ENCODE measurements around the gene CFL2. TPM values are rescaled to one million over a fixed set of nuclear protein-coding genes. Genes with fewer than 3 reads are reported as not detected.

The CFL2 gene
- polyA plus RNA-seq, 1 of the 3 experiments (the other 2 are of a cell fraction), result 48.1 TPM

DNA sequence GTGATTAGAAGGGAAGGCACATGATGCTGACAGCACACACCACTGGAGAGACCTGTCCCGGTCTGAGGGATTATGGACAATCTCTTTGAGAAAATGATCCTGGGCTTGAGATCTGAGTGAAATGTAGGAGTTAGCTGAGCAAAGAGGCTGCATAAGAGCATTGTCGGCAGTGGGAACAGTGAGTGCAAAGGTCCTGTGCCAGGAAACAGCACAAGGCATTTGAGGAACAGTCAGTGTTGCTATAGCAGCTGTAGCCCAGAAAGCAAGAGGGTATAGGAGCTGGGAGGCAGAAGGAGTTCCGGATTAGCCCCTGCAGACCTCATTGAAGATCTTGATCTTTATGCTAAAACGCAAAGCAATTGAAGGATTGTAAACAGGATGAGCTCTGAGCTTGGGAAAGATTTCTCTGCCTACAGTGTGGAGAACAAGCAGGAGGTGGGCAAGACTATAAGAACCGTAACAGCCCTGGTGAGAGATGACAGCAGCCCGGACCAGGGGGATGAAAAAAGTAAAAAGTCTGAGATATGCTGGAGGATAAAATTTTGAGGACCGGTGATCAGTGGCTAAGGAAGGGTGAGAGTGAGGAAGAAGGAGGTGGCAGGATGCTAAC is 28.5 kb downstream of the CFL2 start:
- Histone ChIP-seq H3K9me3 (no peaks in the 10 kb centered on the region), H3K27ac (ENCODE audit: low read depth in 2 of 2, low read length in 1 of 2) (no peak overlapping the region), H3K36me3 (replicated peaks in 1 of 2; ENCODE audit: control insufficient read depth in 1 of 2, insufficient read depth in 2 of 2, low read length in 1 of 2) (no peaks in the 10 kb centered on the region), H3K4me1 (ENCODE audit: control insufficient read depth in 1 of 2, insufficient read depth in 2 of 2, low read depth in 1 of 2, low read length in 1 of 2) (peaks cover 0 to 14% of the 10 kb centered on the region in 2 experiments; a peak in 2 of 4 replicates), H3K4me2 (no peak overlapping the region), H3K9me2 (no peaks in the 10 kb centered on the region), H3F3A (replicated peaks; ENCODE audit: insufficient read depth) (no peaks in the 10 kb centered on the region), H2AFZ (ENCODE audit: low read depth) (no peak overlapping the region), H3K79me2 (ENCODE audit: insufficient read depth) (no peaks in the 10 kb centered on the region), H3K4me3 (ENCODE audit: low read depth in 2 of 2, low read length in 1 of 2) (no peak overlapping the region), H3K9ac (no peak overlapping the region), H3K27me3 (ENCODE audit: insufficient read depth) (no peaks in the 10 kb centered on the region), H4K20me1 (ENCODE audit: insufficient read depth) (no peaks in the 10 kb centered on the region)
- 90% methylated on average over 7 of the region's 7 CpGs for WGBS (ENCODE audit: low lambda C conversion rate)
- TF ChIP-seq FOXJ3 (CRISPR knock-in tag; IDR thresholded peaks at IDR 0.05) (no peak), EZH2phosphoT487 (IDR thresholded peaks at IDR 0.05; ENCODE audit: borderline replicate concordance, low read depth) (no peak), YY1 (IDR thresholded peaks at IDR 0.05; ENCODE audit: low read depth) (no peak), ELF1 (IDR thresholded peaks at IDR 0.05) (no peak)
- ChIA-PET POLR2A (no interaction called here), CTCF (interaction anchor here (1.0 to 1.1 kb wide), 2 partner anchors 13 to 37 kb away, joined by 4 to 7 read pairs; no protein-coding TSS in a partner anchor)
- no peak for DNase-seq

DNA sequence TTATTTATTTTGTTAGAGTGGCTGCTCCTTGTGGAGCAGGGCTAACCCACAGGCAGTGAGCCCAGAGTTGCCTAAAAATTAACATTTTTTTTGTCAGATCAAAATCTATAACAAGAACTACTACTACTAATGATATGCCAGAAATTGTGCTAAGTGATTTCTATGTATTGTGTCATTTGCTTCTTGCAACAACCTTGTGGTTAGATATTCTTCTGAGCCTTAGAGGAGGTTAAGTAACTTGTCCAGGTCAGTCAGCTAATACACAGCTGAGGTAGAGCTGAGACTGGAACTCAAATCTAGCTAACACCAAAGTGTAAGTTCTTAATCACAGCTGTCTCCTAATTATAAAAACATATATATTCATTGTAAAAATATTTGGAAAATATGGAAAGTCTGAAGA is 29.8 kb downstream of the CFL2 start:
- Histone ChIP-seq H3K9me2 (no peaks in the 10 kb centered on the region), H2AFZ (ENCODE audit: low read depth) (no peak overlapping the region), H3K79me2 (ENCODE audit: insufficient read depth) (no peaks in the 10 kb centered on the region), H3F3A (replicated peaks; ENCODE audit: insufficient read depth) (no peaks in the 10 kb centered on the region), H3K36me3 (replicated peaks in 1 of 2; ENCODE audit: control insufficient read depth in 1 of 2, insufficient read depth in 2 of 2, low read length in 1 of 2) (no peaks in the 10 kb centered on the region), H3K9me3 (no peaks in the 10 kb centered on the region), H3K4me3 (ENCODE audit: low read depth in 2 of 2, low read length in 1 of 2) (no peak overlapping the region), H3K27ac (ENCODE audit: low read depth in 2 of 2, low read length in 1 of 2) (no peak overlapping the region), H3K27me3 (ENCODE audit: insufficient read depth) (no peaks in the 10 kb centered on the region), H3K9ac (no peak overlapping the region), H4K20me1 (ENCODE audit: insufficient read depth) (no peaks in the 10 kb centered on the region), H3K4me1 (ENCODE audit: control insufficient read depth in 1 of 2, insufficient read depth in 2 of 2, low read depth in 1 of 2, low read length in 1 of 2) (peaks cover 3 to 14% of the 10 kb centered on the region in 2 experiments; a peak in 2 of 4 replicates), H3K4me2 (no peak overlapping the region)
- TF ChIP-seq, protein P1, sequence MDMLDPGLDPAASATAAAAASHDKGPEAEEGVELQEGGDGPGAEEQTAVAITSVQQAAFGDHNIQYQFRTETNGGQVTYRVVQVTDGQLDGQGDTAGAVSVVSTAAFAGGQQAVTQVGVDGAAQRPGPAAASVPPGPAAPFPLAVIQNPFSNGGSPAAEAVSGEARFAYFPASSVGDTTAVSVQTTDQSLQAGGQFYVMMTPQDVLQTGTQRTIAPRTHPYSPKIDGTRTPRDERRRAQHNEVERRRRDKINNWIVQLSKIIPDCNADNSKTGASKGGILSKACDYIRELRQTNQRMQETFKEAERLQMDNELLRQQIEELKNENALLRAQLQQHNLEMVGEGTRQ (IDR thresholded peaks at IDR 0.05; ENCODE audit: borderline replicate concordance, low read depth, low read length), result no peak
- TF ChIP-seq SMC3 (IDR thresholded peaks at IDR 0.05; ENCODE audit: low read depth, low read length) (no peak), FOSL2 (IDR thresholded peaks at IDR 0.05; ENCODE audit: borderline replicate concordance, low read depth) (no peak), JUND (IDR thresholded peaks at IDR 0.05) (no peak), ZBTB33 (IDR thresholded peaks at IDR 0.05; ENCODE audit: borderline replicate concordance, low read depth) (no peak), MEF2A (IDR thresholded peaks at IDR 0.05; ENCODE audit: borderline replicate concordance, low read depth) (no peak), GATA2 (CRISPR knock-in tag; IDR thresholded peaks at IDR 0.05) (no peak), PBX3 (IDR thresholded peaks at IDR 0.05) (no peak), NFIC (IDR thresholded peaks at IDR 0.05; ENCODE audit: borderline replicate concordance) (no peak), RAD21 (IDR thresholded peaks at IDR 0.05; ENCODE audit: low read length) (no peak), YY1 (IDR thresholded peaks at IDR 0.05; ENCODE audit: low read depth) (no peak), RCOR1 (IDR thresholded peaks at IDR 0.05; ENCODE audit: low read length) (no peak), NRF1 (IDR thresholded peaks at IDR 0.05; ENCODE audit: low read depth, low read length) (no peak), FOXM1 (IDR thresholded peaks at IDR 0.05; ENCODE audit: low read depth) (no peak), RFX5 (IDR thresholded peaks at IDR 0.05; ENCODE audit: low read length) (no peak), CTCF (IDR thresholded peaks at IDR 0.05) (no peak)
- TF ChIP-seq, protein P2, sequence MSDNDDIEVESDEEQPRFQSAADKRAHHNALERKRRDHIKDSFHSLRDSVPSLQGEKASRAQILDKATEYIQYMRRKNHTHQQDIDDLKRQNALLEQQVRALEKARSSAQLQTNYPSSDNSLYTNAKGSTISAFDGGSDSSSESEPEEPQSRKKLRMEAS (IDR thresholded peaks at IDR 0.05; ENCODE audit: low read depth), result no peak
- no peak for DNase-seq
- POLR2A ChIA-PET, result no interaction called here
- CTCF ChIA-PET, result interaction anchor here (0.6 to 1.2 kb wide), 3 partner anchors 12 to 341 kb away, joined by 3 read pairs; no protein-coding TSS in a partner anchor
